ENCODE results near the gene PNPLA8.

PNPLA8 gene

GRCh38 chr7:108525985-108526767, at the start of gene PNPLA8:
PNPLA8 (minus strand) TSS chr7:108526135; CDS start chr7:108515491, 10,644 bp downstream.
- peak; percentile 100 for DNase-seq
- no peaks in the 10 kb centered on the region for H3K36me3 ChIP-seq (replicated peaks)
- H3K27me3 ChIP-seq (replicated peaks): no peaks in the 10 kb centered on the region
- in situ Hi-C loops (cut with HindIII; ENCODE audit: low pct_ligation_motif_present, low sequenced_read_pairs): no loop called here
- peak within 1 kb of the TSS; percentile 91 for H3K4me3 ChIP-seq (ENCODE audit: low read depth, low read length)
- TF ChIP-seq CTCF (IDR thresholded peaks at IDR 0.05; ENCODE audit: low read depth, low read length, missing control alignments): no peak
- H3K27ac ChIP-seq: peak within 1 kb of the TSS; percentile 98

- TF ChIP-seq CTCF (IDR thresholded peaks at IDR 0.05; ENCODE audit: low read depth, low read length, missing control alignments): no peak
- Histone ChIP-seq H3K4me3 (ENCODE audit: low read depth, low read length) (no peak overlapping the region), H3K27ac (no peak overlapping the region), H3K36me3 (replicated peaks) (peaks cover 15% of the 10 kb centered on the region), H3K27me3 (replicated peaks) (no peaks in the 10 kb centered on the region)
- in situ Hi-C loops (cut with HindIII; ENCODE audit: low pct_ligation_motif_present, low sequenced_read_pairs): no loop called here
- no peak for DNase-seq
These were observed 49.2 kb upstream of the PNPLA8 start for GRCh38 chr7:108575156-108575555.

GRCh38 chr7:108572480-108572879, 46.5 kb upstream of the PNPLA8 start:
- in situ Hi-C loops (cut with HindIII; ENCODE audit: low pct_ligation_motif_present, low sequenced_read_pairs): no loop called here
- no peak for DNase-seq
- Histone ChIP-seq H3K4me3 (ENCODE audit: low read depth, low read length) (no peak overlapping the region), H3K27ac (no peak overlapping the region), H3K27me3 (replicated peaks) (no peaks in the 10 kb centered on the region), H3K36me3 (replicated peaks) (peaks cover 15% of the 10 kb centered on the region)
- TF ChIP-seq CTCF (IDR thresholded peaks at IDR 0.05; ENCODE audit: low read depth, low read length, missing control alignments): no peak

- H3K27ac ChIP-seq: peak overlapping the region; percentile 96
- in situ Hi-C loops (cut with HindIII; ENCODE audit: low pct_ligation_motif_present, low sequenced_read_pairs): no loop called here
- DNase-seq: peak; percentile 42
- peaks cover 14% of the 10 kb centered on the region for H3K36me3 ChIP-seq (replicated peaks)
- no peak for TF ChIP-seq CTCF (IDR thresholded peaks at IDR 0.05; ENCODE audit: low read depth, low read length, missing control alignments)
- peak overlapping the region; percentile 98 for H3K4me3 ChIP-seq (ENCODE audit: low read depth, low read length)
- no peaks in the 10 kb centered on the region for H3K27me3 ChIP-seq (replicated peaks)
These were observed 44.3 kb upstream of the PNPLA8 start for GRCh38 chr7:108570146-108570755.

GRCh38 chr7:108569381-108570145, 43.6 kb upstream of the PNPLA8 start, which contains the start of the genes DNAJB9 and THAP5:
DNAJB9 (plus strand) TSS chr7:108569874; CDS start chr7:108571727, 1,853 bp downstream.
THAP5 (minus strand) TSS chr7:108569706; CDS start chr7:108569569, 137 bp downstream.
- Histone ChIP-seq H3K4me3 (ENCODE audit: low read depth, low read length) (peak within 1 kb of the TSS; percentile 98), H3K36me3 (replicated peaks) (peaks cover 11% of the 10 kb centered on the region), H3K27ac (peak within 1 kb of the TSS; percentile 96), H3K27me3 (replicated peaks) (no peaks in the 10 kb centered on the region)
- peak; percentile 99 for DNase-seq
- no peak for TF ChIP-seq CTCF (IDR thresholded peaks at IDR 0.05; ENCODE audit: low read depth, low read length, missing control alignments)
- in situ Hi-C loops (cut with HindIII; ENCODE audit: low pct_ligation_motif_present, low sequenced_read_pairs): no loop called here
